ENCODE data around the gene MBTPS1. TPM values are rescaled to one million over a fixed set of nuclear protein-coding genes. Genes with fewer than 3 reads are reported as not detected.

The MBTPS1 gene
- total and polyA plus RNA-seq, 10 of the 15 experiments (the other 5 are each of a cell fraction or from before 2014, with no cell fraction given), result 1.3 to 43.9 (median 35.2) TPM

GRCh38 chr16:84022644-84023043, 94.1 kb downstream of the MBTPS1 start:
- SMC1A ChIA-PET (ENCODE audit: uncharacterized antibody, unreplicated experiment), result no interaction called here
- WGBS (ENCODE audit: insufficient coverage, insufficient replicate concordance, low lambda C conversion rate, missing lambda C conversion rate), result 40% methylated on average over 11 of the region's 11 CpGs

More at GRCh38 chr16:84022644-84023043, 94.1 kb downstream of the MBTPS1 start:
- ATAC-seq (no peak), DNase-seq (ENCODE audit: low read depth, low spot score) (no peak), FAIRE-seq (no peak)
- no peaks in the 10 kb centered on the region for H3K36me3 ChIP-seq (ENCODE audit: control insufficient read depth in 2 of 2, insufficient read depth in 2 of 2, low read length in 1 of 2)
- ChIA-PET CTCF (no interaction called here), RAD21 (ENCODE audit: unreplicated experiment) (no interaction called here), POLR2A (no interaction called here)
- no peaks in the 10 kb centered on the region for H3K4me1 ChIP-seq (ENCODE audit: control insufficient read depth, insufficient read depth, low read length)
- no peak overlapping the region for H3K4me2 ChIP-seq (ENCODE audit: control insufficient read depth, insufficient read depth)
- H4K20me1 ChIP-seq (ENCODE audit: control insufficient read depth, insufficient read depth), result no peaks in the 10 kb centered on the region
- intact Hi-C loops (cut with micrococcal nuclease; ENCODE audit: unreplicated experiment) (no loop called here), in situ Hi-C loops (cut with MboI) (no loop called here)
- no peak overlapping the region for H3K27ac ChIP-seq (ENCODE audit: control insufficient read depth, insufficient read depth)
- H3K9ac ChIP-seq (ENCODE audit: control insufficient read depth, insufficient read depth, low read length), result no peak overlapping the region
- no TSS peak for BruUV-seq (replicated peaks)
- no peaks in the 10 kb centered on the region for H3K79me2 ChIP-seq (ENCODE audit: control insufficient read depth, insufficient read depth, low read length)
- no peaks in the 10 kb centered on the region for H3K27me3 ChIP-seq (replicated peaks in 1 of 2; ENCODE audit: control insufficient read depth in 2 of 2, insufficient read depth in 2 of 2, low read length in 1 of 2)
- H3K4me3 ChIP-seq, result no peak overlapping the region
- H2AFZ ChIP-seq (ENCODE audit: control insufficient read depth, low read depth, low read length), result no peak overlapping the region
- H3K9me3 ChIP-seq (replicated peaks; ENCODE audit: control insufficient read depth, insufficient read depth, low read length), result no peaks in the 10 kb centered on the region; the same call in 1 of the 3 replicates
- TF ChIP-seq RELA (IDR thresholded peaks at IDR 0.05; ENCODE audit: borderline replicate concordance, partially characterized antibody) (no peak), SMC3 (IDR thresholded peaks at IDR 0.05; ENCODE audit: borderline replicate concordance, low read length) (no peak), MXI1 (IDR thresholded peaks at IDR 0.05; ENCODE audit: low read depth, low read length) (no peak), NBN (IDR thresholded peaks at IDR 0.05) (no peak), ELK1 (IDR thresholded peaks at IDR 0.05; ENCODE audit: low read depth, low read length) (no peak)
- TF ChIP-seq, protein P1, sequence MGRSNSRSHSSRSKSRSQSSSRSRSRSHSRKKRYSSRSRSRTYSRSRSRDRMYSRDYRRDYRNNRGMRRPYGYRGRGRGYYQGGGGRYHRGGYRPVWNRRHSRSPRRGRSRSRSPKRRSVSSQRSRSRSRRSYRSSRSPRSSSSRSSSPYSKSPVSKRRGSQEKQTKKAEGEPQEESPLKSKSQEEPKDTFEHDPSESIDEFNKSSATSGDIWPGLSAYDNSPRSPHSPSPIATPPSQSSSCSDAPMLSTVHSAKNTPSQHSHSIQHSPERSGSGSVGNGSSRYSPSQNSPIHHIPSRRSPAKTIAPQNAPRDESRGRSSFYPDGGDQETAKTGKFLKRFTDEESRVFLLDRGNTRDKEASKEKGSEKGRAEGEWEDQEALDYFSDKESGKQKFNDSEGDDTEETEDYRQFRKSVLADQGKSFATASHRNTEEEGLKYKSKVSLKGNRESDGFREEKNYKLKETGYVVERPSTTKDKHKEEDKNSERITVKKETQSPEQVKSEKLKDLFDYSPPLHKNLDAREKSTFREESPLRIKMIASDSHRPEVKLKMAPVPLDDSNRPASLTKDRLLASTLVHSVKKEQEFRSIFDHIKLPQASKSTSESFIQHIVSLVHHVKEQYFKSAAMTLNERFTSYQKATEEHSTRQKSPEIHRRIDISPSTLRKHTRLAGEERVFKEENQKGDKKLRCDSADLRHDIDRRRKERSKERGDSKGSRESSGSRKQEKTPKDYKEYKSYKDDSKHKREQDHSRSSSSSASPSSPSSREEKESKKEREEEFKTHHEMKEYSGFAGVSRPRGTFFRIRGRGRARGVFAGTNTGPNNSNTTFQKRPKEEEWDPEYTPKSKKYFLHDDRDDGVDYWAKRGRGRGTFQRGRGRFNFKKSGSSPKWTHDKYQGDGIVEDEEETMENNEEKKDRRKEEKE (IDR thresholded peaks at IDR 0.05), result no peak

All from GM12878 (cell line).